HCT116 (cell line): ENCODE results near the gene KLRC3. TPM values are rescaled to one million over a fixed set of nuclear protein-coding genes. Genes with fewer than 3 reads are reported as not detected.

Experiments used
- ATAC-seq: fragments of 200-7000 bp; cut with Tn5 transposase; 2 replicates; pipeline ENCODE4 v1.9.1; 2020; ENCODE audit warnings: mild to moderate bottlenecking, moderate library complexity
- BruUV-seq: library from RNA; stranded (reverse); fragments of 400-500 nt; replicated peaks from 2 replicates; lab custom pipeline; 2021; lab: Mats Ljungman, UMichigan
- CTCF ChIA-PET: fragments of 300-600 bp; sonication (Branson Sonifier 250); formaldehyde crosslinking; loops from one replicate; lab custom pipeline; 2021; ENCODE audit warnings: antibody characterized with exemption; lab: Charles Lee
- POLR2A ChIA-PET: fragments of 300-600, 350-600 bp; sonication (Branson Sonifier 250); formaldehyde crosslinking; loops from one replicate; lab custom pipeline; 2021; ENCODE audit warnings: antibody characterized with exemption; lab: Charles Lee
- RAD21 ChIA-PET, 2 experiments: fragments of 300-600 bp; sonication (Branson Sonifier 250); formaldehyde crosslinking; loops; one replicate each; lab custom pipeline; 2023; ENCODE audit warnings: low total read pairs in 2 of 2; ENCODE audit not compliant: uncharacterized antibody in 2 of 2, unreplicated experiment in 2 of 2, low non-redundant PET in 1 of 2; lab: Charles Lee
- DNase-seq: peaks from one replicate; pipeline ENCODE4 v3.0.0-alpha.2; 2010; ENCODE audit warnings: low read depth, low spot score
- H2AFZ ChIP-seq: fragments of 200-600 bp; shearing (Covaris generic), sonication (generic); 2 replicates; pipeline ENCODE4 v1.6.1; 2017; ENCODE audit warnings: low read depth, mixed run types, mixed read lengths, antibody characterized with exemption, low read length; ENCODE audit not compliant: poor library complexity, severe bottlenecking
- H3K27ac ChIP-seq: 2 replicates; pipeline ENCODE4 v1.5.1; 2012; ENCODE audit warnings: low read depth, low read length
- H3K27me3 ChIP-seq: fragments of 200-600 bp; sonication (generic); 2 replicates; pipeline ENCODE4 v1.6.1; 2016; ENCODE audit warnings: mixed run types, low read length, mixed read lengths; ENCODE audit not compliant: insufficient read depth
- H3K36me3 ChIP-seq, 2 experiments: fragments of 200-500 bp in 1 of 2; fragments of 200-600 bp in 1 of 2; sonication (Bioruptor generic) in 1 of 2; sonication (generic) in 1 of 2; 2 replicates each; pipeline versions ENCODE4 v1.5.1 to v1.6.1; 2014 to 2016; ENCODE audit warnings: low read length in 2 of 2, inconsistent platforms in 1 of 2, mixed read lengths in 1 of 2, mixed run types in 1 of 2; ENCODE audit not compliant: insufficient read depth in 2 of 2, control insufficient read depth in 1 of 2
- H3K4me1 ChIP-seq, 2 experiments: fragments of 200-600 bp in 1 of 2; sonication (generic) in 1 of 2; 2 replicates each; pipeline versions ENCODE4 v1.5.1 to v1.6.1; 2012 to 2017; ENCODE audit warnings: low read length in 2 of 2, inconsistent platforms in 1 of 2, mild to moderate bottlenecking in 1 of 2, mixed read lengths in 1 of 2, mixed run types in 1 of 2, moderate library complexity in 1 of 2; ENCODE audit not compliant: insufficient read depth in 2 of 2, control insufficient read depth in 1 of 2
- H3K4me2 ChIP-seq: fragments of 200-600 bp; sonication (generic); 2 replicates; pipeline ENCODE4 v1.6.1; 2017; ENCODE audit warnings: mixed run types, low read length, mixed read lengths
- H3K4me3 ChIP-seq, 2 experiments: fragments of 200-600 bp in 1 of 2; sonication (generic) in 1 of 2; replicated peaks in 1 of 2; 2 replicates each; pipeline ENCODE4 v1.5.1; 2011 to 2016; ENCODE audit warnings: low read length in 2 of 2, control low read depth in 1 of 2, low read depth in 1 of 2, mild to moderate bottlenecking in 1 of 2, mixed read lengths in 1 of 2, mixed run types in 1 of 2
- H3K79me2 ChIP-seq: fragments of 200-600 bp; sonication (generic); 2 replicates; pipeline ENCODE4 v1.6.1; 2017; ENCODE audit warnings: mild to moderate bottlenecking, mixed run types, low read length, moderate library complexity, mixed read lengths; ENCODE audit not compliant: insufficient read depth
- H3K9ac ChIP-seq: fragments of 200-600 bp; sonication (generic); 2 replicates; pipeline ENCODE4 v1.6.1; 2016; ENCODE audit warnings: low read length, mixed read lengths
- H3K9me2 ChIP-seq: fragments of 200-600 bp; sonication (generic), shearing (Covaris generic); 2 replicates; pipeline ENCODE4 v1.6.1; 2017; ENCODE audit warnings: mixed run types, mild to moderate bottlenecking, moderate library complexity; ENCODE audit not compliant: insufficient read depth
- H3K9me3 ChIP-seq, 2 experiments: fragments of 200-500 bp in 1 of 2; fragments of 200-600 bp in 1 of 2; sonication (Bioruptor generic) in 1 of 2; sonication (generic) in 1 of 2; 2 replicates each; pipeline ENCODE4 v1.6.1; 2014 to 2017; ENCODE audit warnings: low read length in 2 of 2, mixed read lengths in 2 of 2, inconsistent platforms in 1 of 2, low read depth in 1 of 2, mild to moderate bottlenecking in 1 of 2, mixed run types in 1 of 2, moderate library complexity in 1 of 2; ENCODE audit not compliant: control insufficient read depth in 1 of 2, insufficient read depth in 1 of 2
- H4K20me1 ChIP-seq: fragments of 200-600 bp; sonication (generic), shearing (Covaris generic); 2 replicates; pipeline ENCODE4 v1.6.1; 2017; ENCODE audit warnings: mixed run types, mild to moderate bottlenecking, moderate library complexity; ENCODE audit not compliant: insufficient read depth
- CBX3 ChIP-seq: IDR thresholded peaks from 2 replicates; pipeline ENCODE4 v1.6.1; 2012; ENCODE audit warnings: low read depth
- CEBPB ChIP-seq: IDR thresholded peaks from 2 replicates; pipeline ENCODE4 v1.6.1; 2012; ENCODE audit warnings: low read depth
- CTCF ChIP-seq, 3 experiments: fragments of 200-600 bp in 1 of 3; sonication (generic) in 1 of 3; IDR thresholded peaks in 2 of 3; conservative IDR thresholded peaks in 1 of 3; 2 replicates each; pipeline ENCODE4 v1.5.1; 2012 to 2017; ENCODE audit warnings: low read depth in 2 of 3, low read length in 2 of 3, antibody characterized with exemption in 1 of 3, borderline replicate concordance in 1 of 3, control low read depth in 1 of 3, mild to moderate bottlenecking in 1 of 3, mixed read lengths in 1 of 3, mixed run types in 1 of 3, moderate library complexity in 1 of 3; ENCODE audit not compliant: insufficient read depth in 1 of 3
- EGR1 ChIP-seq: IDR thresholded peaks from 2 replicates; pipeline ENCODE4 v1.6.1; 2012; ENCODE audit warnings: low read depth
- ELF1 ChIP-seq: IDR thresholded peaks from 2 replicates; pipeline ENCODE4 v1.6.1; 2012; ENCODE audit warnings: low read depth, borderline replicate concordance
- EZH2phosphoT487 ChIP-seq: fragments of 200-600 bp; IDR thresholded peaks from 2 replicates; pipeline ENCODE4 v1.6.1; 2018; ENCODE audit warnings: antibody characterized with exemption, borderline replicate concordance
- FOSL1 ChIP-seq: IDR thresholded peaks from 2 replicates; pipeline ENCODE4 v1.6.1; 2012; ENCODE audit warnings: low read depth
- JUND ChIP-seq: IDR thresholded peaks from 2 replicates; pipeline ENCODE4 v1.6.1; 2012
- POLR2A ChIP-seq: IDR thresholded peaks from 2 replicates; pipeline ENCODE4 v1.7.0; 2011; ENCODE audit warnings: borderline replicate concordance; ENCODE audit not compliant: insufficient read depth, insufficient read length; ENCODE audit errors: extremely low read depth
- REST ChIP-seq: IDR thresholded peaks from 2 replicates; pipeline ENCODE4 v1.6.1; 2012; ENCODE audit warnings: low read depth
- SP1 ChIP-seq: IDR thresholded peaks from 2 replicates; pipeline ENCODE4 v1.6.1; 2012; ENCODE audit warnings: low read depth
- SRF ChIP-seq: IDR thresholded peaks from 2 replicates; pipeline ENCODE4 v1.6.1; 2012; ENCODE audit warnings: low read depth
- TCF7L2 ChIP-seq: IDR thresholded peaks from 2 replicates; pipeline ENCODE4 v1.7.0; 2011; ENCODE audit warnings: borderline replicate concordance, inconsistent platforms; ENCODE audit not compliant: insufficient read depth, insufficient read length; ENCODE audit errors: extremely low read depth
- YY1 ChIP-seq: IDR thresholded peaks from 2 replicates; pipeline ENCODE4 v1.6.1; 2011; ENCODE audit warnings: low read length, low read depth, moderate library complexity, mild to moderate bottlenecking; ENCODE audit not compliant: insufficient replicate concordance; ENCODE audit errors: extremely low read depth
- ZBTB33 ChIP-seq: IDR thresholded peaks from 2 replicates; pipeline ENCODE4 v1.6.1; 2011; ENCODE audit warnings: mild to moderate bottlenecking, low read length, moderate library complexity; ENCODE audit not compliant: insufficient replicate concordance; ENCODE audit errors: extremely low read depth
- ZFX ChIP-seq: fragments of 450-650 bp; IDR thresholded peaks from 2 replicates; pipeline ENCODE4 v1.6.1; 2017
- intact Hi-C: fragments of 100-400 bp; cut with micrococcal nuclease; formaldehyde crosslinking; loops from 2 replicates; pipeline ENCODE4 v1.10.0; 2022
- total RNA-seq: library from RNA; stranded (reverse); gene quantifications from one replicate; pipeline ENCODE4 v1.2.1, GENCODE V29; 2021; ENCODE audit not compliant: unreplicated experiment

Gene KLRC3
- total RNA-seq, 1 experiment from 2014 or later, result 1.8 TPM

- Histone ChIP-seq H3K4me1 (peaks cover 0 to 4% of the 10 kb centered on the region in 2 experiments; a peak in 2 of 4 replicates), H3K9ac (no peak overlapping the region), H3K27me3 (no peaks in the 10 kb centered on the region), H3K4me2 (no peak overlapping the region), H3K36me3 (no peaks in the 10 kb centered on the region), H4K20me1 (no peaks in the 10 kb centered on the region), H3K27ac (no peak overlapping the region), H3K9me3 (no peaks in the 10 kb centered on the region), H3K79me2 (no peaks in the 10 kb centered on the region), H3K4me3 (no peak overlapping the region), H3K9me2 (no peaks in the 10 kb centered on the region), H2AFZ (no peak overlapping the region)
- intact Hi-C loops, result loop anchor here (10.0 kb wide), 1 partner anchor 54 kb away; the partner anchor contains the start of gene KLRC1
- no peak for ATAC-seq
- ChIA-PET RAD21 (no interaction called here), POLR2A (no interaction called here), CTCF (no interaction called here)
- no TSS peak for BruUV-seq
- no peak for TF ChIP-seq FOSL1
- TF ChIP-seq CBX3, result no peak
- no peak for TF ChIP-seq REST
- TF ChIP-seq CTCF (IDR thresholded peaks at IDR 0.05 in 2 of 3, conservative IDR thresholded peaks at IDR 0.05 in 1 of 3; ENCODE audit: borderline replicate concordance in 1 of 3, insufficient read depth in 1 of 3, low read depth in 2 of 3, low read length in 2 of 3), result no peak
- TF ChIP-seq SRF, result no peak
- no peak for TF ChIP-seq SP1
- no peak for TF ChIP-seq EGR1
- no peak for TF ChIP-seq TCF7L2
- TF ChIP-seq ELF1, result no peak
- TF ChIP-seq JUND, result no peak
- TF ChIP-seq ZBTB33, result no peak
- no peak for TF ChIP-seq YY1
- no peak for TF ChIP-seq POLR2A
- TF ChIP-seq CEBPB, result no peak
- no peak for TF ChIP-seq ZFX
- no peak for TF ChIP-seq EZH2phosphoT487
- no peak for DNase-seq
Measured at GRCh38 chr12:10400829-10401228, 19.6 kb downstream of the KLRC3 start.
